ES-I3 (cell line): ENCODE results near the gene BMPR2.
"Not testable (repeated sequence)": the region's sequence is repeated elsewhere in the genome, so short reads cannot be mapped to it uniquely, and the experiment has no call there.

ENCODE experiments used
- H3K36me3 ChIP-seq: 2 replicates; pipeline ENCODE4 v1.6.1; 2013; ENCODE audit warnings: mild to moderate bottlenecking, low read length, control low read depth, moderate library complexity; ENCODE audit not compliant: insufficient read depth
- H3K4me1 ChIP-seq: 2 replicates; pipeline ENCODE4 v1.6.1; 2013; ENCODE audit warnings: mild to moderate bottlenecking, control low read depth, low read length; ENCODE audit not compliant: insufficient read depth
- H3K9ac ChIP-seq: 2 replicates; pipeline ENCODE4 v1.6.1; 2013; ENCODE audit warnings: low read depth, mild to moderate bottlenecking, low read length, moderate library complexity
- H3K9me3 ChIP-seq: 2 replicates; pipeline ENCODE4 v1.6.1; 2013; ENCODE audit warnings: mild to moderate bottlenecking, low read length, moderate library complexity; ENCODE audit not compliant: control insufficient read depth, insufficient read depth

BMPR2 gene

DNA sequence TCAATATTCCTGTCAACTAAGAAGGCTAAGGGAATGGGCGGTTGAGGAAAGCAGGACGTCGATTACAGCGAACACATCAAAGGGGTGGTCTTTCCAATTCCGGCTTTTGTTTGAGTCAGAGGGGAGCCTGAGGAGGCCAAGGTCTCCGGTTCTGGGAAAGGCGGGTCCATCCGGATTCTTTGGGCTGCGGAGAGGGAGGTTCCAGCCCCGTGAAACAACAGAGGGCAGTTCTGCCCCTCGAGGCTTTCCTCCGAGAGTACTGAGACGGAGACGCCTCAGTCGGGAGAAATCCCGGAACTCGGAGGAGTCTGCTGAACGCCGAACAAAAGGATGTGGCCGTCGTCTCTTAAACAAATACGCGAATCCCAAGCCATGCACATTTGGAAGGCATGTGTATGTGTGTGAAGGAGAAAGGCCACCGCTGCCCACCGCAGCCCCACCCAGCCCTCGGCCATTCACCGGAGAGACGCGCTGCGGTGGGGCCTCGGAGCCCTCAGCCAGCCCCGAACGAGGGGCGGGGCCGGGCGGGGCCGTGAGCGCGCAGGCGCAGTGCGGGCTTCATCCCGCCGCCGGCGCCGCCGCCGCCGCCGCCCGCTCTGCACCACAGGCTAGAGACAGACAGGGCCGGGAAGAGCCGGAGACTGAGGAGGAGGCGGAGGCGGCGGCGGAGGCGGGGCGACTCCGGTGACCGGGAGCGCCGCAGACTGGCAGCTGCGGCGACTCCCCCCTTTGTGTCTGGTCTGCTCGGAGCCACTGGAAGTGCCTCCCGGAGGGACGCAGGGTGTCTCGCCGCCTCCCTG, at the start of gene BMPR2:
TSS of gene BMPR2 (plus strand) at position 719 of the 800 bp plus-strand sequence. CDS start 1,148 bp downstream, outside the sequence.
- H3K36me3 ChIP-seq: no peaks in the 10 kb centered on the region
- H3K9ac ChIP-seq: peak within 1 kb of the TSS; percentile 90
- H3K4me1 ChIP-seq: 0 out of 2 replicates have a peak, but pooled peaks cover 3% of the 10 kb centered on the region
- no peaks in the 10 kb centered on the region for H3K9me3 ChIP-seq

DNA sequence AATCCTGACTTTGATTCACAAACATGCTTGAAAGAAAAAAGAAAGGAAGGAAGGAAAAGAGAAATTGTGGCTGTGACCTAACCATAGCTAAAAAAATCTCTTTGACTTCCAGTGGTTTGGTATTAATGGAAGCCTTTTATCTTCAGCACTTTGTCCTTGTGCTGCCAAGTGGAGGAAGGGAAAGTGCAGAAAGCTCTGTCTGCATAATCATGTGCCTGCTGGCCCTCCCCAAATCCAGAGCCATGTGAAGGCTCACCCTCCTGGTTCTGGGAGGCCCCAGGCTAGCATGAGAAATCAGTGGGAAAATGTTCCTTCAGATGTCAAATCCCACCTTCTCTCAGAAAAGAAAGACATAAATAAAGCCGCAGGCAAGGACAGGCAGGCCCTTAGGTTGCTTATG, 48.3 kb upstream of the BMPR2 start:
- Histone ChIP-seq H3K9me3 (no peaks in the 10 kb centered on the region), H3K9ac (no peak overlapping the region), H3K36me3 (no peaks in the 10 kb centered on the region), H3K4me1 (peaks cover 8% of the 10 kb centered on the region)

DNA sequence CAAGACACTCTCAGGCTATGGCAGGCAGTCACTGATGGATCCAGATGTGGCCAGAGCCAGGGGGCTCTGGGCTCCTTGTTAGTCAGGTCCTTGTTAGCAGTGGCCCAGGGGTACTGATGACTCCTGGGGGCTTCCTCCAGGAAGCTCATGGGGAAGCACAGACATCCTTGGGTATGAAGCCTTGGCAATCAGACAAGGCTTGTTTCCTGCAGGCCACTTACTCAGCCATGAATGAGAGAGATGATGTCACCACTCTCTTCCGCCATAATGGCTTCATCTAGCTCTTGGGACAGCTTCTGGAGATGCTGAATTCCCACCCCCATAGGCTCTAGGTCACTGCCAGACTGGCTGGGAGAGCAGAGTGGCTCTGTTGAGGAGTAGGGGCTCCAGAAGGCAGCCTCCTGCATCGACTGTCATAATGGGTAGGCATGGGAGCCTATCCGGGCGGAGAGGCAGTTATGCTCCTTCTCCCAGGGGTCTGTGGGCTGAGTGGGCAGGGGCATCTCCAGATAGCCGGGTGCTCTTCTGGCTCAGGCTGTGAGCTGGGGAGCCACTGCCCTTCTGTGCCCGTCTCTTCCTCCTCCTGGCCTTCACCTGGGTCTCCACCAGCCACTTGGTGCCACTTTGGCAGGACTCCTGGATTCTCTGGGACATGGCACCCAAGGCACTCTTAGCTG, 40.2 kb upstream of the BMPR2 start:
- H3K9ac ChIP-seq: no peak overlapping the region

DNA sequence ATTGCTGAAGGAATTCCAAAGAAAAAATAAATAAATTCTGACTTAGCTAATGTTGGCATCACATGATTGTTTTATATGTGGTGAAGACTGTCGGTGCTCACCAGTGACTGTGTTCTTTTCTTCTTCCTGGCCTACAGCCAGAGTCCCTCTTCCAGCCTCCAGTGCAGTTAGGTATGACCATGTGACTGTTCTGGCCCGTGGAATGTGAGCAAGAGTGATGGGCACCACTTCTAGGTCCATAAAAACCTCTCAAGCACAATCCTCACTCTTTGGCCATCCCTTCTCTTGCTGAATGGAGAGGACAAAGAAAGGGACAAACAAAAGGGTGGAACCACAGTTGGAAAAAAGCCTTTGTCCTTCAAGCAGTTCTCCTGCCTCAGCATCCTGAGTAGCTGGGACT, 39.0 kb upstream of the BMPR2 start:
- no peak overlapping the region for H3K9ac ChIP-seq
- H3K9me3 ChIP-seq: no peaks in the 10 kb centered on the region
- no peaks in the 10 kb centered on the region for H3K4me1 ChIP-seq
- H3K36me3 ChIP-seq: no peaks in the 10 kb centered on the region

More for the DNA sequence above, 40.2 kb upstream of the BMPR2 start:
- Histone ChIP-seq H3K36me3 (no peaks in the 10 kb centered on the region), H3K9me3 (no peaks in the 10 kb centered on the region), H3K4me1 (no peaks in the 10 kb centered on the region)

DNA sequence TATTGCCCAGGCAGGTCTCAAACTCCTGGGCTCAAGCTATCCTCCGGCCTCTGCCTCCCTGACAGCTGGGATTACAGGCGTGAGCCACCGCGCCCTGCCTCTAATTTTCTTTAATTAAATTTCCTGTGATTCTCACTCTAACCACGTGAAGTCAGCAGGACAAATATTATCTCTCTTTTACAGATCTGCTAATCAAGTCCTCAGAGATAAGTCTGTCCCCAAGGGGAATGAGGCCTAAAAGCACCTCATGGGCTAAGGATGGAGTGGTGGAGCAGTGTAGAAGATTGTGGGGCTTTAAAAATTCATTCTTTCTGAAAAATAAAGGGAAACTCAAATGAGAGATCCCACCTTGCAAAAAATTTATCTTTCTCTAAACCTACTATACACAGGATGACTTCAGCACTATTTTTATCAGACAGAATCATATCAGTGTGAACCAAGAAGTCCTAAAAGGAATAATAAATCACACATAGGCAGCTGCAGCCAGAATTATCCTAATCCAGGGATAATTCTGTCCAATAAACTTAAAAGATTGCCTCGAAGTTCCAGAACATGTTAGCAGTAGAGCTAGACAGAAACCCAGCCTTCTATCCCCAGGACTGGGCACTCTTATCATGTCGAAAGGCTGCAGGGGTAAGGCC, 38.3 kb upstream of the BMPR2 start:
- Histone ChIP-seq H3K9ac (no peak overlapping the region), H3K4me1 (no peaks in the 10 kb centered on the region), H3K9me3 (no peaks in the 10 kb centered on the region), H3K36me3 (no peaks in the 10 kb centered on the region)

DNA sequence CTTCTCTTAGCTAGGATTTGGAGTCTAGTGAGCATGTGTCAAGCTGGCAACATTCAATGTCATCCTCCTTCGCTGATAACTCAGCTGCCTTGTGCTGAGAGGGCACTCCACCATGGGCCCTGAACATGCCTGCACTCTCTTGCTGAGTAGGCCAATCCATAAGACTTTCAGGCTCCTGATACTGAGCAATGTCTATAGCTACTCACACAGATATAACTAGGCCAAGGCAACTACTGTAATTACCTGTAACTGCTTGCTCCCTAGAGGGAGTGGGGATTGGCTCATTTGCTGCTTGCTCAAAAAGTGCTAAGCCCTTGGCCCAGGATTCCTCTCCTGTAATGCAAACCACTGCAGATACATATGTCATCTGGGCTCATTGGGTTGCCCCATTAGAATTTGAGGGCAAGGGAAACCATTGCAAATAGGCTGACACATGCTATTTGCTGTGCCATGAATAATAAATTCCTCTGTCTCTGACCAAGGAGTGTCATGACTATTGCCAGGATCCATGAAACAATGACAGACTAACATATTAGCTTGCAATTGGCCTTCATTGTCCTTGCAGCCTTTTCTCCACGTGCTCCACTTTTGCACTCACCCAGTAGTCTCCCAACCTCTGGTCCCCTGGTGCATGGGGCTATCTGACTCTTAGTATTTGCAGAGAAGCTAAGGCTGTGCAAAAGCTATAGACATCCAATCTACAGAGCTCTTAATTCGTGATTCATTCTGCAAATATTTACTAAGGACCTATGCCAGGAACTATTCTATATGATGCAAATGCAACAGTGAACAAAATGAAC, 36.9 kb upstream of the BMPR2 start:
- no peak overlapping the region for H3K9ac ChIP-seq
- H3K4me1 ChIP-seq: peaks cover 6% of the 10 kb centered on the region
- H3K36me3 ChIP-seq: no peaks in the 10 kb centered on the region
- H3K9me3 ChIP-seq: no peaks in the 10 kb centered on the region

DNA sequence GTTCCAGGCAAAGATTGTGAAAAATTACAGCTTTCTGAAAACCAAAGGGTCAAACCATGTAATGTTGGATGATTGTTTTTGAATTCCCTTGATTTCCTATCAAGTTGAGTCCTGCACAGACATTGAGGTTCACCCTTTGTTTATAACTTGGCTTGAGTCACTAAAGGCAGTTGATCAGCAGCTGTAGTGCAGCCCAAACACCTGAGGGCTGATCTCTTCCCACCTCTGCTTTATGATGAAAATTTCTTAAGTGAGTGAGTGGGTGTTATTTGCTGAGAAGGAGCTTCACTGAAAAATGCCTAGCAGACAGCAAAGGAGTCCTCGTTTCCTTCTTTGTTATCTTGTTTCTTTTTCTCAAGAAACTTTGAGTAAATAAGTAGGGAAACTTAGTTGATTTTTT, 31.9 kb upstream of the BMPR2 start:
- H3K36me3 ChIP-seq: no peaks in the 10 kb centered on the region
- H3K9ac ChIP-seq: no peak overlapping the region
- H3K9me3 ChIP-seq: no peaks in the 10 kb centered on the region
- H3K4me1 ChIP-seq: peaks cover 6% of the 10 kb centered on the region

DNA sequence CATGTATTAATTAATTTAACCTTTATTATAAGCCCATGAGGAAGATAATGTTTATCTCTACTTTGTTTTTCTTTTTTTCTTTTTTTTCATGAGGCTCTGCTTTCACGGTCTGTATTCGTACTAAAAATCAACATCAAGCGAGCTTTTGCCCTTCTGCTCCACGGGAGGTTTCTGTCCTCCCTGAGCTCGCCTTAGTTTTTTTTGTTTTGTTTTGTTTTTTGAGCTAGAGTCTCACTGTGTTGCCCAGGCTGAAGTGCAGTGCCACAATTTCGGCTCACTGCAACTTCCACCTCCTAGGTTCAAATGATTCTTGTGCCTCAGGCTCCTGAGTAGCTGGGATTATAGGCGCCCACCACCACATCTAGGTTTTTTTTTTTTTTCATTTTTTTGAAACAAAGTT, 29.9 kb upstream of the BMPR2 start:
- no peaks in the 10 kb centered on the region for H3K9me3 ChIP-seq
- H3K4me1 ChIP-seq: peaks cover 6% of the 10 kb centered on the region
- H3K36me3 ChIP-seq: no peaks in the 10 kb centered on the region
- no peak overlapping the region for H3K9ac ChIP-seq

DNA sequence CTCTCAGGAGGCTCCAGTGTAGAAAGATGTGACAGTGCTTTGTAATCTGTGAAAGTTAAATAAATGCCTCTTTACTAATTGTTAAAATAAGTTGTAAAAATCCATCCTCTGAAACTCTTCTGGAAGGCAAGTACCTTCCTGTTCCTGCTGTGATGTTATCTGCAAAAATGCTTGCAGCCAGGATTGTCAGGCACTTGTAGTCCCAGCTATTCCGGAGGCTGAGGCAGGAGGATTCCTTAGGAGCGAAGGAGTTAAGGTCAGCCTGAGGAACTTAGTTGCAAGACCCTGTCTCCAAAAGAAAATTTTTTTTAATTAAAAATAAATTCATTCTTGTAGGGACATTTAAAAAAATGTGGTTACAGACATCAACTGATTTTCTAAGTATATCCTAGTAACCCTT, 22.7 kb upstream of the BMPR2 start:
- H3K9me3 ChIP-seq: no peaks in the 10 kb centered on the region
- H3K4me1 ChIP-seq: peaks cover 14% of the 10 kb centered on the region
- H3K36me3 ChIP-seq: no peaks in the 10 kb centered on the region
- no peak overlapping the region for H3K9ac ChIP-seq

DNA sequence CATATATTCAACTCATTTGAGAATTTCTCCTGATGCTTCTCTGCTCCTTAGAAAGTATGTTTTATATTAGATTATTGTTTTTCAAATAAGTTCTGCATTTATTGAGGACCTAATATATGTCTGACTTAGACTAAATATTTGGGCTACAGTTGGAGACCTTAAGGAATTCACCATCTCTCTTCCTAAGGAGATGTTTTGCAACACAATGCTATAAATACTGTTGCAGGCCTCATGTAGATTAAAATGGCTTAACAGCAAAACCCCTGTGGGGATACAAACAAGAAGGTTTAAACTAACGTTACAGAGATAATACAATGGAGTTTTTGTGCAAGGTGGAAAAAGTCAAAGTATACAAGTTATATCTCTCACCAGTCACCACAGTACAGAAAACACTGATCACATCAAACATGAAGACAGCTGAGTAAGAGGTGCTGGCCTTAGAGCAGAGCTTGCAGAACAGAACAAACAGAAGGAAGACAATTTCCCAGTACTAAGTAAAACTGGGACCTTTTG, 20.1 kb upstream of the BMPR2 start:
- Histone ChIP-seq H3K36me3 (no peaks in the 10 kb centered on the region), H3K4me1 (peaks cover 19% of the 10 kb centered on the region), H3K9me3 (no peaks in the 10 kb centered on the region), H3K9ac (no peak overlapping the region)

DNA sequence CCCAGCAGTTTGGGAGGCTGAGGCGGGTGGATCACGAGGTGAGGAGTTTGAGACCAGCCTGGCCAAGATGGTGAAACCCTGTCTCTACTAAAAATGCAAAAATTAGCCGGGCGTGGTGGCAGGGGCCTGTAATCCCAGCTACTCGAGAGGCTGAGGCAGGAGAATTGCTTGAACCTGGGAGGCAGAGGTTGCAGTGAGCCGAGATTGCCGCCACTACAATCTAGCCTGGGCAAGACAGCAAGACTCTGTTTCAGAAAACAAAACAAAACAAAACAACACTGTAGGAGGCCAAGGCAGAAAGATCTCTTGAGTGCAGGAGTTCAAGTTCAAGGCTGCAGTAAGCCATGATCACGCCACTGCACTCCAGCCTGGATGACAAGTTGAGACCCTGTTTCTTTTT, 17.2 kb upstream of the BMPR2 start:
- not testable (repeated sequence) for H3K9me3 ChIP-seq, H3K36me3 ChIP-seq, H3K9ac ChIP-seq
- H3K4me1 ChIP-seq: peaks cover 19% of the 10 kb centered on the region

DNA sequence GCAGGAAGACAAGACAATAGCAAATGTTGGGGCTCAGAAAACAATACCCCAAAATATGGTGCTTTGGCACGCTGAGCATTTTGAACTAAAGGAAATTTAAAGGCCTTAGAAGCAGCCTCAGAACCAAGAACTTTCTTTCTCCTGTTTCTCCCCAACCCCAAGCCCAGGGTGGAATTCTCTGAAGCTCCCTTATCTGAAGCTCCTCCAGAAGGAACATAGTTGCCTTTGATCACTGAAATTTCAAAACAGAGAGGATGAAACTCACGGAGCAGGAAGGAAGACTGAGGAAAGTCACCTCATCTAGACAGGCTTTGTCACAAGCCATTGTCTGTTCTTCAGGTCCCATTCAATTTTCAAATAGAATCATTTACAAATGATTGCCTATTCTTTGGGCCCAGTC, 15.5 kb upstream of the BMPR2 start:
- Histone ChIP-seq H3K9me3 (no peaks in the 10 kb centered on the region), H3K36me3 (no peaks in the 10 kb centered on the region), H3K4me1 (peaks cover 19% of the 10 kb centered on the region), H3K9ac (no peak overlapping the region)

DNA sequence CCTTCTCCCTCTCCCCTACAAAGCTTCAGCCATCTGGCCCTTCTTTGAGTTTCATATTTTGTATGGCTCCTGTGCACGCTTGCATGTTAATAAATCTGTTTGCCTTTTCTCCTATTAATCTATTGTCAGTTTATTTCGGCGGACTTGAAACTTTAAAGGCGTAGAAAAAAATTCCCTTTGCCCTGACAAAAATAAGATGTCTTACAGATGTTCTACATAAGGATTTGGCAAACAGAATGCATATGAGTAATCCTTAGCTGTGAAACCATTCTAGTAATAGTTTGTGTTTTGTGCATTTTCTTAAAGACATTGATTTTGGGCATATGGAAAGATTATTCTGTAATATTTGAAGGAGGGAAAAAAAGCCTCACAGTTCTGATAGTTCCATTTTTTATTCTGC, 15.0 kb upstream of the BMPR2 start:
- Histone ChIP-seq H3K4me1 (peaks cover 14% of the 10 kb centered on the region), H3K9ac (no peak overlapping the region), H3K9me3 (no peaks in the 10 kb centered on the region), H3K36me3 (no peaks in the 10 kb centered on the region)

DNA sequence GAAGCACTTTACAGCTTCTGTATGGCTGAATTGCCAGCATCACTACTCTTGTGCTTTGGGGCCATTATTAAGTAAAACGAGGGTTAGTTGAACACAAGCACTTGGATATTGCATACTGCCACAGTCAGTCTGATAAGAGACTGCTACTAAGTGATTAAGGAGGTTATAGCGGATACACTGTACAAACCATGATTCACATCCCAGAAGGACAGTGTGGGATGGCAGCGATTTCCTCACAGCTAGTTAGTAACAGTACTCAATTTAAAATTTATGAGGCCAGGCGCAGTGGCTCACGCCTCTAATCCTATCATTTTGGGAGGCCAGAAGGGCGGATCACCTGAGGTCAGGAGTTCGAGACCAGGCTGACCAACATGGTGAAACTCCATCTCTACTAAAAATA, 2.6 kb upstream of the BMPR2 start:
- H3K9ac ChIP-seq: no peak overlapping the region

More for the DNA sequence above, 2.6 kb upstream of the BMPR2 start:
- Histone ChIP-seq H3K36me3 (no peaks in the 10 kb centered on the region), H3K9me3 (no peaks in the 10 kb centered on the region), H3K4me1 (0 out of 2 replicates have a peak, but pooled peaks cover 3% of the 10 kb centered on the region)
